ENCODE results near the gene CLTA.

Gene CLTA

GRCh38 chr9:36187414-36187813 lies 3.3 kb upstream of the CLTA start:
- H4K20me1 ChIP-seq (ENCODE audit: insufficient read depth, low read length) = peaks cover 11% of the 10 kb centered on the region
- H3K9ac ChIP-seq (ENCODE audit: low read length) = no peak overlapping the region
- no peaks in the 10 kb centered on the region for H3K36me3 ChIP-seq (replicated peaks; ENCODE audit: low read depth, low read length)
- TF ChIP-seq CTCF (IDR thresholded peaks at IDR 0.05; ENCODE audit: low read depth, low read length) (no peak), EZH2phosphoT487 (IDR thresholded peaks at IDR 0.05; ENCODE audit: low read depth) (no peak)
- H3K79me2 ChIP-seq (ENCODE audit: low read length) = peaks cover 18% of the 10 kb centered on the region
- no peak overlapping the region for H2AFZ ChIP-seq (ENCODE audit: low read depth, low read length)
- peaks cover 15% of the 10 kb centered on the region for H3K4me1 ChIP-seq (ENCODE audit: low read length)
- H3K4me3 ChIP-seq (ENCODE audit: low read length) = no peak overlapping the region
- no peak overlapping the region for H3K27ac ChIP-seq (ENCODE audit: low read length)
- H3K9me3 ChIP-seq (ENCODE audit: insufficient read depth, low read length) = no peaks in the 10 kb centered on the region
- no peaks in the 10 kb centered on the region for H3K27me3 ChIP-seq (ENCODE audit: low read depth, low read length)
- H3K4me2 ChIP-seq (ENCODE audit: low read length) = no peak overlapping the region

GRCh38 chr9:36188212-36188611 lies 2.5 kb upstream of the CLTA start:
- TF ChIP-seq CTCF (IDR thresholded peaks at IDR 0.05; ENCODE audit: low read depth, low read length) (no peak), EZH2phosphoT487 (IDR thresholded peaks at IDR 0.05; ENCODE audit: low read depth) (no peak)

GRCh38 chr9:36189976-36190375 lies 745 bp upstream of the CLTA start:
- Histone ChIP-seq H3K36me3 (replicated peaks; ENCODE audit: low read depth, low read length) (peaks cover 17% of the 10 kb centered on the region), H3K9ac (ENCODE audit: low read length) (peak overlapping the region; percentile 91), H3K9me3 (ENCODE audit: insufficient read depth, low read length) (no peaks in the 10 kb centered on the region), H3K4me1 (ENCODE audit: low read length) (peaks cover 27% of the 10 kb centered on the region), H3K79me2 (ENCODE audit: low read length) (peaks cover 43% of the 10 kb centered on the region), H4K20me1 (ENCODE audit: insufficient read depth, low read length) (peaks cover 35% of the 10 kb centered on the region), H3K4me2 (ENCODE audit: low read length) (peak overlapping the region; percentile 95), H3K4me3 (ENCODE audit: low read length) (peak overlapping the region; percentile 79), H3K27me3 (ENCODE audit: low read depth, low read length) (no peaks in the 10 kb centered on the region), H2AFZ (ENCODE audit: low read depth, low read length) (peak overlapping the region; percentile 84), H3K27ac (ENCODE audit: low read length) (peak overlapping the region; percentile 73)
- TF ChIP-seq CTCF (IDR thresholded peaks at IDR 0.05; ENCODE audit: low read depth, low read length) (no peak), EZH2phosphoT487 (IDR thresholded peaks at IDR 0.05; ENCODE audit: low read depth) (no peak)

More at GRCh38 chr9:36188212-36188611, 2.5 kb upstream of the CLTA start:
- peaks cover 19% of the 10 kb centered on the region for H4K20me1 ChIP-seq (ENCODE audit: insufficient read depth, low read length)
- no peak overlapping the region for H3K4me2 ChIP-seq (ENCODE audit: low read length)
- no peak overlapping the region for H3K4me3 ChIP-seq (ENCODE audit: low read length)
- H3K27me3 ChIP-seq (ENCODE audit: low read depth, low read length) = no peaks in the 10 kb centered on the region
- H3K4me1 ChIP-seq (ENCODE audit: low read length) = peaks cover 22% of the 10 kb centered on the region
- H3K9ac ChIP-seq (ENCODE audit: low read length) = no peak overlapping the region
- H2AFZ ChIP-seq (ENCODE audit: low read depth, low read length) = no peak overlapping the region
- H3K36me3 ChIP-seq (replicated peaks; ENCODE audit: low read depth, low read length) = peaks cover 7% of the 10 kb centered on the region
- H3K9me3 ChIP-seq (ENCODE audit: insufficient read depth, low read length) = no peaks in the 10 kb centered on the region
- no peak overlapping the region for H3K27ac ChIP-seq (ENCODE audit: low read length)
- H3K79me2 ChIP-seq (ENCODE audit: low read length) = peaks cover 26% of the 10 kb centered on the region

- peaks cover 17% of the 10 kb centered on the region for H3K36me3 ChIP-seq (replicated peaks; ENCODE audit: low read depth, low read length)
- peak overlapping the region; percentile 91 for H3K9ac ChIP-seq (ENCODE audit: low read length)
- peaks cover 56% of the 10 kb centered on the region for H3K79me2 ChIP-seq (ENCODE audit: low read length)
- TF ChIP-seq EZH2phosphoT487 (IDR thresholded peaks at IDR 0.05; ENCODE audit: low read depth) (no peak), CTCF (IDR thresholded peaks at IDR 0.05; ENCODE audit: low read depth, low read length) (no peak)
- peaks cover 27% of the 10 kb centered on the region for H3K4me1 ChIP-seq (ENCODE audit: low read length)
- peaks cover 40% of the 10 kb centered on the region for H4K20me1 ChIP-seq (ENCODE audit: insufficient read depth, low read length)
- no peaks in the 10 kb centered on the region for H3K27me3 ChIP-seq (ENCODE audit: low read depth, low read length)
- peak overlapping the region; percentile 64 for H3K27ac ChIP-seq (ENCODE audit: low read length)
- H3K9me3 ChIP-seq (ENCODE audit: insufficient read depth, low read length) = no peaks in the 10 kb centered on the region
- peak overlapping the region; percentile 94 for H3K4me2 ChIP-seq (ENCODE audit: low read length)
- peak overlapping the region; percentile 79 for H3K4me3 ChIP-seq (ENCODE audit: low read length)
- H2AFZ ChIP-seq (ENCODE audit: low read depth, low read length) = no peak overlapping the region
These were observed 547 bp downstream of the CLTA start for GRCh38 chr9:36191290-36191645.
